Measurements from ENCODE around the gene UGT3A1.

UGT3A1 gene

GRCh38 chr5:35904443-35905132, 86.6 kb downstream of the UGT3A1 start:
- no peak for DNase-seq

- no peak for DNase-seq
These were observed 87.5 kb downstream of the UGT3A1 start for GRCh38 chr5:35903631-35904203.

GRCh38 chr5:35902046-35902672, 89.0 kb downstream of the UGT3A1 start:
- no peak for DNase-seq

Data from right hindlimb (tissue), 1 donor.